ENCODE data around the gene LRRC30. TPM values are rescaled to one million over a fixed set of nuclear protein-coding genes. Genes with fewer than 3 reads are reported as not detected.

Gene LRRC30
- total RNA-seq (2022; extraction: Qiagen RNA extraction; ENCODE audit: low read depth): not detected in 5 replicates

DNA sequence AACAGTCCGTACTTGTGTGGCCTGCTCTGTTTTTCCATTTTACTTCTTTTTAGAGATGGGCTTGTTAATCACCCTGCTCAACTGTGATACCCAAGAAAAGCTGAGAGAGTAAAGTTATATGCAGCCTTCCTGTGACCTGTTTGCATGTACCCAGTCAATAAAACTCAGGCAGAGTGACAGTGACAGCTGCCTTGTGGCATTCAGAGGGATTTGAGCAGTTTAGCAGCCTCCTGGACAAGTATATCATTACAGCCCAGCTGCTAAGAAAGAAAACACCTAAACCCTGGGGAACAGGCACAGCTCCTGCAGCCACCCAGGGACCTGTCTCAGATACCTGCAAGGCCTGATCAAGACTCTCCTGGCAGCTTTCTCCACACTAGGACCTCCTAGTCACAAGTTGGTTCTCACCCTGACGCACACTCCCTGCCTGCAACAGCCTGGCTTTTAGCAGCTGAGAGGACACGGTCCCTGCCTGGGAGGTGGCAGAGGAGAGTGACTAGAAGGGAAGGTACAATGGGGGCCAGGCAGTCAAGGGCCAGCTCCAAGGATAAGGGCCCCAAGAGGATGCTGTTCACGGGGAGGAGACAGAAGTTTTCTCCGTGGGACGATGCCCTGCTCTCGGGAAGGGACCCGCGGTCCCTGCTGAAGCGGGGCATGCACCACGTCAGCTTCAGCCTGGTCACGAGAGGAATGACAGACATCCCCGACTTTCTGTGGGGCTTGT, at the start of gene LRRC30:
Gene LRRC30 (plus strand): TSS at position 464 of the 724 bp plus-strand sequence. CDS start 50 bp downstream, at position 514.

Other genes with a start within 250 kb of the LRRC30 start
- gene LAMA1, start 113.3 kb upstream of the LRRC30 start, total RNA-seq (2022; extraction: Qiagen RNA extraction; ENCODE audit: low read depth): 0.13 to 0.30 TPM (median 0.15 TPM) in 5 replicates